Measurements from ENCODE around the gene IL12RB2.
"Not testable (repeated sequence)": the region's sequence is repeated elsewhere in the genome, so short reads cannot be mapped to it uniquely, and the experiment has no call there.

Gene IL12RB2

GRCh38 chr1:67415041-67415440 is 107.4 kb downstream of the IL12RB2 start:
- Histone ChIP-seq H3K9ac (ENCODE audit: low read depth, low read length, poor library complexity) (no peak overlapping the region), H3K36me3 (replicated peaks in 1 of 2; ENCODE audit: control insufficient read depth in 2 of 2, insufficient read depth in 2 of 2, low read length in 2 of 2) (peaks cover 25 to 95% of the 10 kb centered on the region in 2 donors)
- WGBS, 2 donors (ENCODE audit: extremely low coverage in 2 of 2, insufficient read length in 2 of 2, insufficient replicate concordance in 1 of 2): no CpG with 5 or more reads among the region's 13 CpGs

DNA sequence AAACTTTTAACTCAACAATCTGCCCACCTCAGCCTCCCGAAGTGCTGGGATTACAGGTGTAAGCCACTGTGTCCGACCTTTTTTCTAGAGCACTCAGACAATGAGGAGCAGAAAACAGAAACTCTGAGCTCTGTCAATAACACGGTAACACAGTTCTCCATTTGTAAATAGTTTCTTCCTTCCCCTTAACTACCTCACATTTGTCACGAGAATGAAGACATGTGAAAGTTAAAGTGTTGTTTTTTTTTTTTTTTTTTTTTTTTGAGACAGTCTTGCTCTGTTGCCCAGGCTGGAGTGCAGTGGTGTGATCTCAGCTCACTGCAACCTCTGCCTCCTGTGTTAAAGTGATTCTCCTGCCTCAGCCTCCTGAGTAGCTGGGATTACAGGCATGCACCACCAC is 110.1 kb downstream of the IL12RB2 start:
- not testable (repeated sequence) for H3K14ac ChIP-seq (ENCODE audit: low read length); H3K27ac ChIP-seq (replicated peaks; ENCODE audit: low read length); H3K9me3 ChIP-seq (replicated peaks in 1 of 2; ENCODE audit: control insufficient read depth in 2 of 2, insufficient read depth in 1 of 2, low read depth in 1 of 2, low read length in 2 of 2); H3K18ac ChIP-seq (ENCODE audit: low read length); H3K4me2 ChIP-seq (ENCODE audit: insufficient read depth, low read length, poor library complexity, severe bottlenecking); H3K9ac ChIP-seq (ENCODE audit: low read depth, low read length, poor library complexity); H3K23ac ChIP-seq (ENCODE audit: low read depth, low read length, poor library complexity); H3K4me1 ChIP-seq (ENCODE audit: control insufficient read depth in 2 of 2, insufficient read depth in 1 of 2, low read depth in 1 of 2, low read length in 2 of 2); H2BK5ac ChIP-seq (ENCODE audit: low read length); H4K91ac ChIP-seq (ENCODE audit: low read depth, low read length, poor library complexity); H2BK15ac ChIP-seq (ENCODE audit: low read length); H2BK120ac ChIP-seq (ENCODE audit: low read depth, low read length); DNase-seq (ENCODE audit: low spot score); H3K27me3 ChIP-seq (ENCODE audit: control insufficient read depth in 3 of 3, insufficient read depth in 3 of 3, low read depth in 1 of 3, low read length in 3 of 3); H3K79me1 ChIP-seq (ENCODE audit: low read depth, low read length); H2AK5ac ChIP-seq (ENCODE audit: low read depth, low read length); H3K4ac ChIP-seq (ENCODE audit: low read length); H4K8ac ChIP-seq (ENCODE audit: low read depth, low read length); H2AFZ ChIP-seq (ENCODE audit: low read length); H3K4me3 ChIP-seq (ENCODE audit: low read length in 2 of 2); H2BK12ac ChIP-seq (ENCODE audit: low read length)
- WGBS, 2 donors (ENCODE audit: extremely low coverage in 2 of 2, insufficient read length in 2 of 2, insufficient replicate concordance in 1 of 2): no CpG with 5 or more reads among the region's 4 CpGs
- H3K36me3 ChIP-seq (replicated peaks in 1 of 2; ENCODE audit: control insufficient read depth in 2 of 2, insufficient read depth in 2 of 2, low read length in 2 of 2): peaks cover 34 to 99% of the 10 kb centered on the region in 2 donors

More at GRCh38 chr1:67415041-67415440, 107.4 kb downstream of the IL12RB2 start:
- no peak overlapping the region for H3K23ac ChIP-seq (ENCODE audit: low read depth, low read length, poor library complexity)
- DNase-seq (ENCODE audit: low spot score): no peak
- H2BK12ac ChIP-seq (ENCODE audit: low read length): no peak overlapping the region
- H3K27ac ChIP-seq (replicated peaks; ENCODE audit: low read length): no peak overlapping the region
- H4K8ac ChIP-seq (ENCODE audit: low read depth, low read length): no peak overlapping the region
- H2AK5ac ChIP-seq (ENCODE audit: low read depth, low read length): no peak overlapping the region
- H4K91ac ChIP-seq (ENCODE audit: low read depth, low read length, poor library complexity): no peak overlapping the region
- H2BK15ac ChIP-seq (ENCODE audit: low read length): no peak overlapping the region
- no peaks in the 10 kb centered on the region for H3K27me3 ChIP-seq (ENCODE audit: control insufficient read depth in 3 of 3, insufficient read depth in 3 of 3, low read depth in 1 of 3, low read length in 3 of 3)
- H3K4me2 ChIP-seq (ENCODE audit: insufficient read depth, low read length, poor library complexity, severe bottlenecking): no peak overlapping the region
- H3K4me1 ChIP-seq (ENCODE audit: control insufficient read depth in 2 of 2, insufficient read depth in 1 of 2, low read depth in 1 of 2, low read length in 2 of 2): peaks cover 0 to 1% of the 10 kb centered on the region in 2 donors
- no peak overlapping the region for H2BK120ac ChIP-seq (ENCODE audit: low read depth, low read length)
- no peak overlapping the region for H2AFZ ChIP-seq (ENCODE audit: low read length)
- peaks cover 2% of the 10 kb centered on the region for H3K79me1 ChIP-seq (ENCODE audit: low read depth, low read length)
- no peak overlapping the region for H3K14ac ChIP-seq (ENCODE audit: low read length)
- no peak overlapping the region for H3K18ac ChIP-seq (ENCODE audit: low read length)
- H2BK5ac ChIP-seq (ENCODE audit: low read length): no peak overlapping the region
- H3K4me3 ChIP-seq (ENCODE audit: low read length in 2 of 2): no peak overlapping the region
- no peak overlapping the region for H3K4ac ChIP-seq (ENCODE audit: low read length)
- no peaks in the 10 kb centered on the region for H3K9me3 ChIP-seq (replicated peaks in 1 of 2; ENCODE audit: control insufficient read depth in 2 of 2, insufficient read depth in 1 of 2, low read depth in 1 of 2, low read length in 2 of 2)

- Histone ChIP-seq H3K18ac (ENCODE audit: low read length) (no peak overlapping the region), H2AFZ (ENCODE audit: low read length) (no peak overlapping the region), H4K91ac (ENCODE audit: low read depth, low read length, poor library complexity) (no peak overlapping the region), H2BK15ac (ENCODE audit: low read length) (no peak overlapping the region), H3K27me3 (ENCODE audit: control insufficient read depth in 3 of 3, insufficient read depth in 3 of 3, low read depth in 1 of 3, low read length in 3 of 3) (no peaks in the 10 kb centered on the region), H2BK5ac (ENCODE audit: low read length) (no peak overlapping the region), H3K9ac (ENCODE audit: low read depth, low read length, poor library complexity) (no peak overlapping the region), H2AK5ac (ENCODE audit: low read depth, low read length) (no peak overlapping the region), H3K14ac (ENCODE audit: low read length) (no peak overlapping the region), H3K23ac (ENCODE audit: low read depth, low read length, poor library complexity) (no peak overlapping the region), H2BK120ac (ENCODE audit: low read depth, low read length) (no peak overlapping the region), H3K27ac (replicated peaks; ENCODE audit: low read length) (no peak overlapping the region), H2BK12ac (ENCODE audit: low read length) (no peak overlapping the region), H3K36me3 (replicated peaks in 1 of 2; ENCODE audit: control insufficient read depth in 2 of 2, insufficient read depth in 2 of 2, low read length in 2 of 2) (peaks cover 32 to 99% of the 10 kb centered on the region in 2 donors), H3K9me3 (replicated peaks in 1 of 2; ENCODE audit: control insufficient read depth in 2 of 2, insufficient read depth in 1 of 2, low read depth in 1 of 2, low read length in 2 of 2) (no peaks in the 10 kb centered on the region), H3K79me1 (ENCODE audit: low read depth, low read length) (peaks cover 2% of the 10 kb centered on the region), H3K4me1 (ENCODE audit: control insufficient read depth in 2 of 2, insufficient read depth in 1 of 2, low read depth in 1 of 2, low read length in 2 of 2) (peaks cover 0 to 1% of the 10 kb centered on the region in 2 donors), H3K4me3 (ENCODE audit: low read length in 2 of 2) (no peak overlapping the region), H3K4ac (ENCODE audit: low read length) (no peak overlapping the region), H4K8ac (ENCODE audit: low read depth, low read length) (no peak overlapping the region), H3K4me2 (ENCODE audit: insufficient read depth, low read length, poor library complexity, severe bottlenecking) (no peak overlapping the region)
- WGBS, 2 donors (ENCODE audit: extremely low coverage in 2 of 2, insufficient read length in 2 of 2, insufficient replicate concordance in 1 of 2): no CpG with 5 or more reads among the region's 6 CpGs
- DNase-seq (ENCODE audit: low spot score): no peak
Observed at GRCh38 chr1:67418839-67419586, 111.3 kb downstream of the IL12RB2 start.

DNA sequence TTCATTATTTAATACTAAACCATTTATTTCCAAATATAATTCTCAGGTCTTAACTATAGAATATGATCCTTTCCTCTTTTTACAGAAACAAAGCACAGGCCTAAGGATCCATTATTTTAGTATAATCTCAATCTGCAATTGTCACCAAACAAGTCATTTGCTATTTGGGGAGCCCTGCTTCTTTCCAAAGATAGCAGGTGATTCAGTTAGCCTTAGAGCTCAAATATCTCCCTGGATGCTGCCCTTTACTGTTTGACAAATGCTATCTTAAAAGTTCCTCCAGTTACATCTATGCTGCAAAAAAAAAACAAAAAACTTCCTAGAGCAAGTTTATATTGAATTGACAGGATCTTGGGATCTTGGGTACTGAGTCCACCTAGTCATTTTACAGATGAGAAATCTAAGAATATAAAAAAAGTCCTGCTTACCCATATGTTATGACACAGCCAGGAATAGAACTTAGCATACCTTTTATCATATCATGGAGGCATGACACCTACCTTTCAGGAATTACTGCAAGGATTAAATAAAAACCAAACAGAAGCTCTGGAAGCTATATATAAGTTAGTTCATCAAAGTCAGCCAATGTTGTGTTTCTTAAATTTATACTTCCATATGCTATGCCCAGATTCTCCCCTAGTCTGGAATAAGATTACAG is 113.3 kb downstream of the IL12RB2 start:
- H4K8ac ChIP-seq (ENCODE audit: low read depth, low read length): no peak overlapping the region
- H3K36me3 ChIP-seq (replicated peaks in 1 of 2; ENCODE audit: control insufficient read depth in 2 of 2, insufficient read depth in 2 of 2, low read length in 2 of 2): peaks cover 32 to 99% of the 10 kb centered on the region in 2 donors
- no peak overlapping the region for H3K9ac ChIP-seq (ENCODE audit: low read depth, low read length, poor library complexity)
- no peak overlapping the region for H3K27ac ChIP-seq (replicated peaks; ENCODE audit: low read length)
- H2BK120ac ChIP-seq (ENCODE audit: low read depth, low read length): no peak overlapping the region
- DNase-seq (ENCODE audit: low spot score): no peak
- H3K27me3 ChIP-seq (ENCODE audit: control insufficient read depth in 3 of 3, insufficient read depth in 3 of 3, low read depth in 1 of 3, low read length in 3 of 3): no peaks in the 10 kb centered on the region
- no peaks in the 10 kb centered on the region for H3K9me3 ChIP-seq (replicated peaks in 1 of 2; ENCODE audit: control insufficient read depth in 2 of 2, insufficient read depth in 1 of 2, low read depth in 1 of 2, low read length in 2 of 2)
- no peak overlapping the region for H2AK5ac ChIP-seq (ENCODE audit: low read depth, low read length)
- H3K14ac ChIP-seq (ENCODE audit: low read length): no peak overlapping the region
- no peak overlapping the region for H3K4me3 ChIP-seq (ENCODE audit: low read length in 2 of 2)
- no peak overlapping the region for H3K4me2 ChIP-seq (ENCODE audit: insufficient read depth, low read length, poor library complexity, severe bottlenecking)
- peaks cover 0 to 1% of the 10 kb centered on the region in 2 donors for H3K4me1 ChIP-seq (ENCODE audit: control insufficient read depth in 2 of 2, insufficient read depth in 1 of 2, low read depth in 1 of 2, low read length in 2 of 2)
- no peak overlapping the region for H2BK12ac ChIP-seq (ENCODE audit: low read length)
- H3K23ac ChIP-seq (ENCODE audit: low read depth, low read length, poor library complexity): no peak overlapping the region
- H2BK5ac ChIP-seq (ENCODE audit: low read length): no peak overlapping the region
- H4K91ac ChIP-seq (ENCODE audit: low read depth, low read length, poor library complexity): no peak overlapping the region
- no peak overlapping the region for H2BK15ac ChIP-seq (ENCODE audit: low read length)
- peaks cover 2% of the 10 kb centered on the region for H3K79me1 ChIP-seq (ENCODE audit: low read depth, low read length)
- no peak overlapping the region for H3K4ac ChIP-seq (ENCODE audit: low read length)
- no peak overlapping the region for H2AFZ ChIP-seq (ENCODE audit: low read length)
- H3K18ac ChIP-seq (ENCODE audit: low read length): no peak overlapping the region
